ENCODE measurements around the gene GARIN5B. TPM values are rescaled to one million over a fixed set of nuclear protein-coding genes. Genes with fewer than 3 reads are reported as not detected.
A peak's percentile ranks its signal among the peaks of the same experiment; 100 is the strongest.
"Not testable (repeated sequence)": the region's sequence is repeated elsewhere in the genome, so short reads cannot be mapped to it uniquely, and the experiment has no call there.

GARIN5B gene
- polyA plus RNA-seq, 3 donors: not detected

GRCh38 chr19:55405638-55406037, 42.6 kb upstream of the GARIN5B start:
- Histone ChIP-seq H3K27ac (ENCODE audit: low read depth in 1 of 2, low read length in 2 of 2) (peak overlapping the region in 1 of 2 donors; percentile 96), H3K4me2 (replicated peaks; ENCODE audit: extremely low read depth, low read length, poor library complexity, severe bottlenecking) (peak overlapping the region; percentile 81), H3K4me1 (ENCODE audit: control insufficient read depth in 1 of 2, insufficient read depth in 2 of 2, low read length in 2 of 2) (peaks cover 22 to 41% of the 10 kb centered on the region in 2 donors), H3K79me2 (ENCODE audit: insufficient read depth, low read length) (peaks cover 63% of the 10 kb centered on the region), H3K9ac (ENCODE audit: insufficient read depth, low read length, poor library complexity, severe bottlenecking) (no peak overlapping the region), H2AFZ (ENCODE audit: insufficient read depth, low read depth, low read length, poor library complexity, severe bottlenecking) (no peak overlapping the region), H3K9me3 (replicated peaks in 1 of 2; ENCODE audit: control insufficient read depth in 1 of 2, insufficient read depth in 1 of 2, low read length in 2 of 2) (no peaks in the 10 kb centered on the region), H3K27me3 (ENCODE audit: control insufficient read depth in 2 of 2, insufficient read depth in 2 of 2, low read length in 2 of 2) (no peaks in the 10 kb centered on the region), H3K36me3 (replicated peaks in 1 of 2; ENCODE audit: control insufficient read depth in 1 of 2, insufficient read depth in 2 of 2, low read length in 2 of 2) (peaks cover 28 to 39% of the 10 kb centered on the region in 2 donors), H3K4me3 (replicated peaks in 1 of 3; ENCODE audit: low read depth in 2 of 3, low read length in 3 of 3) (peak overlapping the region in 1 of 3 experiments; percentile 86), H4K20me1 (ENCODE audit: insufficient read depth, low read length) (peaks cover 29% of the 10 kb centered on the region)
- H3K27ac Mint-ChIP-seq: peak overlapping the region in 6 of 7 donors; percentile 2 to 96 (median 80)
- H3K27me3 Mint-ChIP-seq (ENCODE audit: low read depth in 3 of 3): peaks cover 1 to 5% (median 4%) of the 10 kb centered on the region in 3 donors
- peaks cover 0 to 12% (median 2%) of the 10 kb centered on the region in 7 donors for H3K9me3 Mint-ChIP-seq
- peak overlapping the region; percentile 6 to 41 for H3K4me3 Mint-ChIP-seq
- H3K4me1 Mint-ChIP-seq: peaks cover 35% of the 10 kb centered on the region
- TF ChIP-seq, protein P1, sequence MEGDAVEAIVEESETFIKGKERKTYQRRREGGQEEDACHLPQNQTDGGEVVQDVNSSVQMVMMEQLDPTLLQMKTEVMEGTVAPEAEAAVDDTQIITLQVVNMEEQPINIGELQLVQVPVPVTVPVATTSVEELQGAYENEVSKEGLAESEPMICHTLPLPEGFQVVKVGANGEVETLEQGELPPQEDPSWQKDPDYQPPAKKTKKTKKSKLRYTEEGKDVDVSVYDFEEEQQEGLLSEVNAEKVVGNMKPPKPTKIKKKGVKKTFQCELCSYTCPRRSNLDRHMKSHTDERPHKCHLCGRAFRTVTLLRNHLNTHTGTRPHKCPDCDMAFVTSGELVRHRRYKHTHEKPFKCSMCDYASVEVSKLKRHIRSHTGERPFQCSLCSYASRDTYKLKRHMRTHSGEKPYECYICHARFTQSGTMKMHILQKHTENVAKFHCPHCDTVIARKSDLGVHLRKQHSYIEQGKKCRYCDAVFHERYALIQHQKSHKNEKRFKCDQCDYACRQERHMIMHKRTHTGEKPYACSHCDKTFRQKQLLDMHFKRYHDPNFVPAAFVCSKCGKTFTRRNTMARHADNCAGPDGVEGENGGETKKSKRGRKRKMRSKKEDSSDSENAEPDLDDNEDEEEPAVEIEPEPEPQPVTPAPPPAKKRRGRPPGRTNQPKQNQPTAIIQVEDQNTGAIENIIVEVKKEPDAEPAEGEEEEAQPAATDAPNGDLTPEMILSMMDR (IDR thresholded peaks at IDR 0.05): no peak
- WGBS (ENCODE audit: insufficient coverage): 88% methylated on average over 5 of the region's 5 CpGs
- DNase-seq: no peak
- H3K36me3 Mint-ChIP-seq: peaks cover 42 to 55% of the 10 kb centered on the region in 2 donors
- intact Hi-C loops (cut with micrococcal nuclease): loop anchor here (2.0 to 10.0 kb wide), 2 partner anchors 19 to 199 kb away; partner anchors contain the start of genes ZNF524 (in 1 of the 2) and ZNF865 (in 1 of the 2)

DNA sequence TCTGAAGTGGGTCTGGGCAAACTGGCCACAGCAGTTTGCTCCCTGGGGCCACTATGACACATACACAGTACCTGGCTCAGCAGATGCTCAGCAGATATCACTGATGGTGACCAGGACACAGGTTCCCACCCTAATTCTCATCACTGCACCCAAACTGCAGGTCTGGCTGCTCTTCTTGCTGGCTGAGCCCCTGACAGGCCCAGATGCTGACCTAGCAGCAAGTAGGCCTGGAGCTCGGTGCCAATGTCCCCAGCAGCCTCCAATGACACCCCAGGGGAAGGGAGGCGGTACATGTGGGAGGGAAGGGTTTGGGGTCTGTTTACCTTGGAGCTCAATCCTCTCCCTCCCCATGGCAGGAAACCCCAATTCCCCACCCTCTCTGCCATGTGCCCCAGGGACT, 39.4 kb upstream of the GARIN5B start:
- no peak overlapping the region for H3K4me3 Mint-ChIP-seq
- Histone ChIP-seq H3K27me3 (ENCODE audit: control insufficient read depth in 2 of 2, insufficient read depth in 2 of 2, low read length in 2 of 2) (no peaks in the 10 kb centered on the region), H3K9me3 (replicated peaks in 1 of 2; ENCODE audit: control insufficient read depth in 1 of 2, insufficient read depth in 1 of 2, low read length in 2 of 2) (no peaks in the 10 kb centered on the region), H3K4me1 (ENCODE audit: control insufficient read depth in 1 of 2, insufficient read depth in 2 of 2, low read length in 2 of 2) (peaks cover 43 to 64% of the 10 kb centered on the region in 2 donors), H3K27ac (ENCODE audit: low read depth in 1 of 2, low read length in 2 of 2) (peak overlapping the region in 1 of 2 donors; percentile 15), H2AFZ (ENCODE audit: insufficient read depth, low read depth, low read length, poor library complexity, severe bottlenecking) (no peak overlapping the region), H4K20me1 (ENCODE audit: insufficient read depth, low read length) (peaks cover 29% of the 10 kb centered on the region), H3K4me3 (replicated peaks in 1 of 3; ENCODE audit: low read depth in 2 of 3, low read length in 3 of 3) (no peak overlapping the region), H3K9ac (ENCODE audit: insufficient read depth, low read length, poor library complexity, severe bottlenecking) (no peak overlapping the region), H3K36me3 (replicated peaks in 1 of 2; ENCODE audit: control insufficient read depth in 1 of 2, insufficient read depth in 2 of 2, low read length in 2 of 2) (peaks cover 31 to 44% of the 10 kb centered on the region in 2 donors), H3K4me2 (replicated peaks; ENCODE audit: extremely low read depth, low read length, poor library complexity, severe bottlenecking) (no peak overlapping the region), H3K79me2 (ENCODE audit: insufficient read depth, low read length) (peaks cover 75% of the 10 kb centered on the region)
- DNase-seq: no peak
- H3K36me3 Mint-ChIP-seq: peaks cover 45 to 64% of the 10 kb centered on the region in 2 donors
- H3K27me3 Mint-ChIP-seq (ENCODE audit: low read depth in 3 of 3): peaks cover 0 to 3% (median 2%) of the 10 kb centered on the region in 3 donors
- H3K4me1 Mint-ChIP-seq: peaks cover 61% of the 10 kb centered on the region
- WGBS (ENCODE audit: insufficient coverage): no CpG with 5 or more reads among the region's 2 CpGs
- H3K27ac Mint-ChIP-seq: peak overlapping the region in 3 of 7 donors; percentile 30 to 78 (median 52)
- intact Hi-C loops (cut with micrococcal nuclease): loop anchor here in 1 of 2 donors (10.0 kb wide), 1 partner anchor 202 kb away; the partner anchor contains the start of genes ZNF524 and ZNF865
- TF ChIP-seq, protein P1 (IDR thresholded peaks at IDR 0.05): no peak
- H3K9me3 Mint-ChIP-seq: peaks cover 0 to 2% (median 0%) of the 10 kb centered on the region in 7 donors

GRCh38 chr19:55401390-55401789, 38.3 kb upstream of the GARIN5B start:
- H3K9me3 Mint-ChIP-seq; H3K4me3 ChIP-seq (replicated peaks in 1 of 3; ENCODE audit: low read depth in 2 of 3, low read length in 3 of 3); H3K27me3 ChIP-seq (ENCODE audit: control insufficient read depth in 2 of 2, insufficient read depth in 2 of 2, low read length in 2 of 2); H3K4me3 Mint-ChIP-seq; H3K4me2 ChIP-seq (replicated peaks; ENCODE audit: extremely low read depth, low read length, poor library complexity, severe bottlenecking); H3K9ac ChIP-seq (ENCODE audit: insufficient read depth, low read length, poor library complexity, severe bottlenecking); H3K27ac Mint-ChIP-seq; H3K27me3 Mint-ChIP-seq (ENCODE audit: low read depth in 3 of 3); DNase-seq; H3K27ac ChIP-seq (ENCODE audit: low read depth in 1 of 2, low read length in 2 of 2); H2AFZ ChIP-seq (ENCODE audit: insufficient read depth, low read depth, low read length, poor library complexity, severe bottlenecking); H3K9me3 ChIP-seq (replicated peaks in 1 of 2; ENCODE audit: control insufficient read depth in 1 of 2, insufficient read depth in 1 of 2, low read length in 2 of 2): not testable (repeated sequence)
- peaks cover 64% of the 10 kb centered on the region for H3K79me2 ChIP-seq (ENCODE audit: insufficient read depth, low read length)
- peaks cover 24% of the 10 kb centered on the region for H4K20me1 ChIP-seq (ENCODE audit: insufficient read depth, low read length)
- peaks cover 59% of the 10 kb centered on the region for H3K4me1 Mint-ChIP-seq
- WGBS (ENCODE audit: insufficient coverage): 100% methylated on average over 2 of the region's 28 CpGs
- peaks cover 44 to 60% of the 10 kb centered on the region in 2 donors for H3K36me3 Mint-ChIP-seq
- H3K36me3 ChIP-seq (replicated peaks in 1 of 2; ENCODE audit: control insufficient read depth in 1 of 2, insufficient read depth in 2 of 2, low read length in 2 of 2): peaks cover 31 to 44% of the 10 kb centered on the region in 2 donors
- intact Hi-C loops (cut with micrococcal nuclease): loop anchor here in 1 of 2 donors (10.0 kb wide), 1 partner anchor 203 kb away; the partner anchor contains the start of genes ZNF524 and ZNF865
- peaks cover 38 to 54% of the 10 kb centered on the region in 2 donors for H3K4me1 ChIP-seq (ENCODE audit: control insufficient read depth in 1 of 2, insufficient read depth in 2 of 2, low read length in 2 of 2)
